Measurements from ENCODE around the gene CISTR. TPM values are rescaled to one million over a fixed set of nuclear protein-coding genes. Genes with fewer than 3 reads are reported as not detected.

The CISTR gene
- total and polyA plus RNA-seq, 4 donors, result not detected

DNA sequence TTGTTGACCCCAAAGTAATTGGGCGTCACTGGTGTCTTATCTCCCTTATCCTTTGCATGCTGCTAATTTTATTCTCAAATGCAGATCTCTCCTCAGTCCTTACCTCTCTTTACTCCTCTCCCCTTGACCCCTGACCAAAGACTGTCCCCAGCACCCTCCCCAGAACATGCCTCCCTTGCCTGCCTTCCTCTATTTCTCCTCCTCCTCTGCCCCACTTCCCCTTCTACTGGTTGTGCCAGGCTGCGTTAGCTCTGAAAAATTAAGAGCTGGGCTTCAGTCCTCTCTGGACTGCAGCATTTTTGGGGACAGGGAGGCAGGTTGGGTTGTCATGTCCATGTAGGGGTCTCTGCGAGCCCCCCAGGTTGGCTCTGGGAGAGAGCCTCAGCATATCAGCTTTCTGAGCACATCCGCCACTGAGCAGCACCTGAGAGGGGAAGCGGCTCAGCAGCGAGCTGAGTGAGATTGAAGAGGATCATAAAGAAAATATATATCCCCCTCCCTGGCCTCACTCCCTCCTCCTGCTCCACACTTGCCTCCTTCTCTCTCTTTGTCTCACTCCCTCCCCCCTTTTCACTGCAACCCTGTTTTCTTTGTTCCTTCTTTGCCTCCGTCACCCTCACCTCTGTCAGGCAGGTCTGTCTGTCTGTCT is 6.4 kb upstream of the CISTR start:
- peaks cover 0 to 77% (median 39%) of the 10 kb centered on the region in 3 donors for H3K27me3 ChIP-seq (ENCODE audit: control insufficient read depth in 3 of 3, insufficient read depth in 3 of 3, low read length in 2 of 3)
- TF ChIP-seq, protein P1, sequence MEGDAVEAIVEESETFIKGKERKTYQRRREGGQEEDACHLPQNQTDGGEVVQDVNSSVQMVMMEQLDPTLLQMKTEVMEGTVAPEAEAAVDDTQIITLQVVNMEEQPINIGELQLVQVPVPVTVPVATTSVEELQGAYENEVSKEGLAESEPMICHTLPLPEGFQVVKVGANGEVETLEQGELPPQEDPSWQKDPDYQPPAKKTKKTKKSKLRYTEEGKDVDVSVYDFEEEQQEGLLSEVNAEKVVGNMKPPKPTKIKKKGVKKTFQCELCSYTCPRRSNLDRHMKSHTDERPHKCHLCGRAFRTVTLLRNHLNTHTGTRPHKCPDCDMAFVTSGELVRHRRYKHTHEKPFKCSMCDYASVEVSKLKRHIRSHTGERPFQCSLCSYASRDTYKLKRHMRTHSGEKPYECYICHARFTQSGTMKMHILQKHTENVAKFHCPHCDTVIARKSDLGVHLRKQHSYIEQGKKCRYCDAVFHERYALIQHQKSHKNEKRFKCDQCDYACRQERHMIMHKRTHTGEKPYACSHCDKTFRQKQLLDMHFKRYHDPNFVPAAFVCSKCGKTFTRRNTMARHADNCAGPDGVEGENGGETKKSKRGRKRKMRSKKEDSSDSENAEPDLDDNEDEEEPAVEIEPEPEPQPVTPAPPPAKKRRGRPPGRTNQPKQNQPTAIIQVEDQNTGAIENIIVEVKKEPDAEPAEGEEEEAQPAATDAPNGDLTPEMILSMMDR (IDR thresholded peaks at IDR 0.05; ENCODE audit: control extremely low read depth, extremely low read depth), result no peak
- 50 to 52% methylated on average over 7 of the region's 7 CpGs for WGBS, 2 donors
- H3K4me3 ChIP-seq, result no peak overlapping the region
- H3K4me1 ChIP-seq (ENCODE audit: control insufficient read depth in 5 of 5, insufficient read depth in 5 of 5, low read length in 5 of 5), result peaks cover 0 to 16% (median 0%) of the 10 kb centered on the region in 5 donors
- no peak for ATAC-seq (ENCODE audit: insufficient read depth, low FRiP score)
- H3K36me3 ChIP-seq (ENCODE audit: control insufficient read depth in 4 of 4, insufficient read depth in 4 of 4, low read length in 4 of 4), result no peaks in the 10 kb centered on the region
- H3K9me3 ChIP-seq (ENCODE audit: control insufficient read depth in 4 of 4, insufficient read depth in 3 of 4, low read length in 3 of 4), result no peaks in the 10 kb centered on the region
- no peak for DNase-seq
- no peak overlapping the region for H3K27ac ChIP-seq (ENCODE audit: low read depth in 1 of 2, low read length in 1 of 2)
- H3K9ac ChIP-seq (ENCODE audit: insufficient read depth in 1 of 2, low read length in 2 of 2), result no peak overlapping the region

DNA sequence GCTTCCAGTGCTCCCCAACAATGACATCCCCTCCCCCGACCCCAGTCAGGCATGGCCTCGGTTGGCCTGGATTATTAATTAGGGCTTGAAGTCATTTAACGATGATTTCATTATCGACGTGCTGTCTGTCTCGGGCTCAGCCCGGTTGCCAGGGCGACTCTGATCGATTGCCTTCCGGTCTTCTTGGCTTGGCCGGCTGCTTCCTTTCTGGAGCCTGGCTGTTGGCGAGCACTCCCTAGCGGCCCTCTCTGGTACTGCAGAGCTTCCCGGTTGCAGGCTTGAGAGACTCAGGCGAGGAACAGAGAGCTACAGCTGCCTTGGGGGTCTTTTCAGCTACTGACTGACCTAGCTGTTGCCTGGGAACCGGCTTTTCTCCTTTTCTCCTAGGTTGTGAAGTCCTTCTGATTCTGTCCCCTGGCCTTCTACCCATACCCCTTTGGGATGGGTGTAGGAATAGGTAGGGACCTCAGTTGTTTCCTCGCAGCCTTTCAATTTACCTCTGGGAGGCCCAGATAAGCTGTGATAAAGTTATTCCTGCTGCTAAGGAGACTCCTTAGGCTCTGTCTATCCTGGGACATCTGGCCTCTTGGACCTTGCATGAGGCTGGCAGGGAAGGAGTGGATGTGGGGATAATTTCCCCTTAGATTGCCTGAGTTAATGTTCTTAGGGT is 5.5 kb upstream of the CISTR start:
- 8 to 9% methylated on average over 17 of the region's 17 CpGs for WGBS, 2 donors
- peak; percentile 81 to 84 (median 82) for DNase-seq
- H3K9ac ChIP-seq (ENCODE audit: insufficient read depth in 1 of 2, low read length in 2 of 2), result no peak overlapping the region
- H3K9me3 ChIP-seq (ENCODE audit: control insufficient read depth in 4 of 4, insufficient read depth in 3 of 4, low read length in 3 of 4), result no peaks in the 10 kb centered on the region
- TF ChIP-seq, protein P1 (IDR thresholded peaks at IDR 0.05; ENCODE audit: control extremely low read depth, extremely low read depth), result peak; percentile 84
- H3K27me3 ChIP-seq (ENCODE audit: control insufficient read depth in 3 of 3, insufficient read depth in 3 of 3, low read length in 2 of 3), result peaks cover 0 to 79% (median 48%) of the 10 kb centered on the region in 3 donors
- peak; percentile 45 for ATAC-seq (ENCODE audit: insufficient read depth, low FRiP score)
- H3K4me1 ChIP-seq (ENCODE audit: control insufficient read depth in 5 of 5, insufficient read depth in 5 of 5, low read length in 5 of 5), result peaks cover 0 to 16% (median 0%) of the 10 kb centered on the region in 5 donors
- no peak overlapping the region for H3K4me3 ChIP-seq
- H3K36me3 ChIP-seq (ENCODE audit: control insufficient read depth in 4 of 4, insufficient read depth in 4 of 4, low read length in 4 of 4), result no peaks in the 10 kb centered on the region
- no peak overlapping the region for H3K27ac ChIP-seq (ENCODE audit: low read depth in 1 of 2, low read length in 1 of 2)

DNA sequence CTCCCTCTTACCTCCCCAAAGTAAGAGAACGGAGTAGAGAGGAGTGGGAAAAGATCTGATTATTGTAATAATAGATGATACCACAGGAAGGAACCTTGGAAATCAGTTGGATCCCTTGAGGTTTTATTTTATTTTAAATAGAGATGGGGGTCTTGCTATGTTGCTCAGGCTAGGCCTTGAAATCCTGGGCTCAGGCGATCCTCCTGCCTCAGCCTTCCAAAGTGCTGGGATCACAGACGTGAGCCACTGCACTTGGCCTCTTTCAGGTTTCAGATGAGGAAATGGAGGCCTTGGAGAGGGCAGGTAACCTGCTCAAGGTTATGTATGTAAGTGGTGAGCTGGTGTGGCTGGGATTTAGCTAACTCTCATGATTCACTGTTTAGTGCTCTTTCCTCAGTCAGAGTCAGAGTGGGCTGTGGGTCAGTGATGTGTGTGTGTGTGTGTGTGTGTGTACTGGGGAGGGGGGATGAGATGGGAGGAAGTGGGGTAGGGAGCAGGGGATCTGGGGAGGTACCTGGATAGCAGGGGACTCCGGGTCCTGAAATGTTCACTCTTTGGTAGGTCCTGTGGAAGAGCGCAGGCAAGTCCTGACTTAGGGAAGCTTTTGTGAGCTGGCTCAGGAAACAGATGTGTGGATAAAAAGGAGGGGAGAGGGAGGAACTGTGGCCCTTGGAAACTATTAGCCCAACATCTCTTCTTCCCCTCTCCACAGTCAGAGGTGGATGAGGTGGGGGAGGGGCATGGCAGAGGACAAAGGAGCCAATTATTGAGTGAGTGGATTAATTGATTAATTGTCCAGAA is 4.7 kb upstream of the CISTR start:
- no peak overlapping the region for H3K9ac ChIP-seq (ENCODE audit: insufficient read depth in 1 of 2, low read length in 2 of 2)
- no peaks in the 10 kb centered on the region for H3K9me3 ChIP-seq (ENCODE audit: control insufficient read depth in 4 of 4, insufficient read depth in 3 of 4, low read length in 3 of 4)
- 71 to 74% methylated on average over 5 of the region's 5 CpGs for WGBS, 2 donors
- H3K4me1 ChIP-seq (ENCODE audit: control insufficient read depth in 5 of 5, insufficient read depth in 5 of 5, low read length in 5 of 5), result peaks cover 0 to 16% (median 0%) of the 10 kb centered on the region in 5 donors
- no peak overlapping the region for H3K27ac ChIP-seq (ENCODE audit: low read depth in 1 of 2, low read length in 1 of 2)
- H3K36me3 ChIP-seq (ENCODE audit: control insufficient read depth in 4 of 4, insufficient read depth in 4 of 4, low read length in 4 of 4), result no peaks in the 10 kb centered on the region
- peaks cover 0 to 79% (median 53%) of the 10 kb centered on the region in 3 donors for H3K27me3 ChIP-seq (ENCODE audit: control insufficient read depth in 3 of 3, insufficient read depth in 3 of 3, low read length in 2 of 3)
- no peak for ATAC-seq (ENCODE audit: insufficient read depth, low FRiP score)
- TF ChIP-seq, protein P1 (IDR thresholded peaks at IDR 0.05; ENCODE audit: control extremely low read depth, extremely low read depth), result no peak
- no peak overlapping the region for H3K4me3 ChIP-seq
- peak in 2 of 3 donors; percentile 28 to 30 for DNase-seq
